HEK293 (cell line): Measurements from ENCODE around the gene ADGB.

Experiments
- ATF2 ChIP-seq: fragments of 450-650 bp; formaldehyde crosslinking; IDR thresholded peaks from 2 replicates; pipeline ENCODE4 v1.5.1; 2016; ENCODE audit warnings: missing biosample characterization, missing genetic modification characterization, low read depth
- CTCF ChIP-seq: fragments of 450-650 bp; formaldehyde crosslinking; IDR thresholded peaks from 2 replicates; pipeline ENCODE4 v1.5.1; 2016; ENCODE audit warnings: missing biosample characterization, missing genetic modification characterization
- TCF7L2 ChIP-seq: IDR thresholded peaks from 2 replicates; pipeline ENCODE4 v1.6.1; 2011; ENCODE audit warnings: low read depth, mild to moderate bottlenecking, inconsistent platforms, low read length, moderate library complexity, borderline replicate concordance
- ZFP3 ChIP-seq: fragments of 450-650 bp; formaldehyde crosslinking; IDR thresholded peaks from 2 replicates; pipeline ENCODE4 v1.5.1; 2016; ENCODE audit warnings: low read depth, missing biosample characterization, missing genetic modification characterization
- ZNF302 ChIP-seq: fragments of 450-650 bp; formaldehyde crosslinking; IDR thresholded peaks from 2 replicates; pipeline ENCODE4 v1.5.1; 2016; ENCODE audit warnings: missing biosample characterization, missing genetic modification characterization, low read depth
- ZNF561 ChIP-seq: fragments of 450-650 bp; IDR thresholded peaks from 2 replicates; pipeline ENCODE4 v1.5.1; 2018; ENCODE audit warnings: missing biosample characterization, missing genetic modification characterization, borderline replicate concordance
- ZNF600 ChIP-seq: fragments of 450-650 bp; formaldehyde crosslinking; IDR thresholded peaks from 2 replicates; pipeline ENCODE4 v1.5.1; 2016; ENCODE audit warnings: missing biosample characterization, missing genetic modification characterization

GRCh38 chr6:146753306-146753705 is 154.5 kb downstream of the ADGB start:
- TF ChIP-seq CTCF (tag by site-specific recombination) = no peak
- TF ChIP-seq ZNF561 (tag by site-specific recombination) = no peak
- TF ChIP-seq ZNF302 (tag by site-specific recombination) = no peak
- TF ChIP-seq TCF7L2 = no peak
- no peak for TF ChIP-seq ATF2 (tag by site-specific recombination)
- TF ChIP-seq ZNF600 (tag by site-specific recombination) = no peak
- TF ChIP-seq ZFP3 (tag by site-specific recombination) = no peak
